Tibial nerve (tissue), 4 donors: ENCODE measurements around the gene NPB. TPM values are rescaled to one million over a fixed set of nuclear protein-coding genes. Genes with fewer than 3 reads are reported as not detected.
A peak's percentile ranks its signal among the peaks of the same experiment; 100 is the strongest.

Experiments
- DNase-seq, 2 donors: peaks; one replicate each; pipeline ENCODE4 v3.0.0-alpha.2; 2019; ENCODE audit warnings: low spot score in 2 of 2
- H3K27ac ChIP-seq, 4 donors: fragments of 200-600 bp; sonication (generic) in 3 of 4; one replicate each; pipeline ENCODE4 v1.5.1; 2017 to 2019; ENCODE audit warnings: mild to moderate bottlenecking in 1 of 4
- H3K27me3 ChIP-seq, 2 donors: fragments of 200-600 bp; sonication (generic) in 1 of 2; one replicate each; pipeline versions ENCODE4 v1.5.1 to v1.6.0; 2017 to 2019
- H3K36me3 ChIP-seq, 3 donors: fragments of 200-600 bp; sonication (generic); one replicate each; pipeline ENCODE4 v1.5.1; 2018 to 2019
- H3K4me1 ChIP-seq, 4 donors: fragments of 200-600 bp; sonication (generic) in 3 of 4; one replicate each; pipeline ENCODE4 v1.5.1; 2017 to 2019
- H3K4me3 ChIP-seq, 4 donors: fragments of 200-600 bp; sonication (generic) in 3 of 4; one replicate each; pipeline ENCODE4 v1.5.1; 2017 to 2019; ENCODE audit warnings: mild to moderate bottlenecking in 1 of 4, moderate library complexity in 1 of 4
- H3K9me3 ChIP-seq, 4 donors: fragments of 200-600 bp; sonication (generic) in 3 of 4; one replicate each; pipeline ENCODE4 v1.5.1; 2017 to 2019
- CTCF ChIP-seq, 5 experiments: fragments of 200-600 bp in 3 of 5; fragments of 450-650 bp in 2 of 5; sonication (generic) in 3 of 5; IDR thresholded peaks; one replicate each; pipeline ENCODE4 v1.5.1; 2016 to 2019; ENCODE audit warnings: antibody characterized with exemption in 5 of 5, mild to moderate bottlenecking in 3 of 5, moderate library complexity in 2 of 5
- EP300 ChIP-seq, 2 donors: sonication (generic); formaldehyde crosslinking; IDR thresholded peaks; one replicate each; pipeline ENCODE4 v1.6.1; 2017; ENCODE audit warnings: antibody characterized with exemption in 2 of 2, mild to moderate bottlenecking in 1 of 2
- POLR2A ChIP-seq, 2 donors: fragments of 450-650 bp; IDR thresholded peaks; one replicate each; pipeline ENCODE4 v1.6.1; 2017; ENCODE audit warnings: antibody characterized with exemption in 2 of 2, mild to moderate bottlenecking in 2 of 2, moderate library complexity in 2 of 2
- WGBS, 2 donors: methylation state at CpG; one replicate each; pipeline ENCODE4 v1.1.5; 2018; 5-methylcytosine and 5-hydroxymethylcytosine counted together
- total RNA-seq, 4 donors: library from RNA; depleted of rRNA; stranded (reverse); fragments of >200 nt; gene quantifications; one replicate each; pipeline ENCODE4 v1.1.0, GENCODE V29; 2016

The NPB gene
- total RNA-seq, 4 donors from 2014 or later: 4.2 to 8.7 (median 5.4) TPM; not detected in 1

DNA sequence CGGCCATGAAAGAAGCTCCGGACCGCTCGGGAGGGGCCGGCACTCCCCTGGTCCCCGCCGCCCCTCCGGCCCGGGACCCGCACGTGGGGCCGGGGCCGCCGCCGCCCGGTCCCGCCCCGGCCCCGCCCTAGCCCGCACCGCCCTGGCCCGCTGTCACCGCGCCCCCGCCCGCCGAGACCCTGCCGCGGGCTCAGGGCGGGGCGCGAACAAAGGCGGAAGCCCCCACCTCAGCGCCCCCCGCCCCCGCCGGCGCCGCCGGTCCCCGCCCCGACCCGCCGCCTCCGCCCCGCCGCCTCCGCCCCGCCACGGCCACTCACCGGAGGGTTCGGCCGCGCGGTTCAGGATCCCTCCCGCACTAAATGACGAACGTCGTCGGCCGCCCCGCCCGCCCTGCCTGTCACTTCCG, 31.1 kb upstream of the NPB start, which contains the start of gene ARHGDIA:
Gene ARHGDIA (minus strand): TSS at position 357 of the 406 bp plus-strand sequence. CDS start 1,407 bp downstream, outside the sequence.
- Histone ChIP-seq H3K4me1 (peaks cover 0 to 62% (median 40%) of the 10 kb centered on the region in 4 donors), H3K27ac (peak within 1 kb of the TSS; percentile 93 to 99 (median 98)), H3K4me3 (peak within 1 kb of the TSS; percentile 81 to 97 (median 92)), H3K27me3 (no peaks in the 10 kb centered on the region), H3K9me3 (no peaks in the 10 kb centered on the region), H3K36me3 (peaks cover 0 to 36% (median 17%) of the 10 kb centered on the region in 3 donors)
- no peak for DNase-seq
- TF ChIP-seq EP300 (IDR thresholded peaks at IDR 0.05): no peak
- TF ChIP-seq POLR2A (IDR thresholded peaks at IDR 0.05): no peak
- no peak for TF ChIP-seq CTCF (IDR thresholded peaks at IDR 0.05)
- WGBS, 2 donors: no CpG with 5 or more reads among the region's 64 CpGs

- peak; percentile 84 to 98 for TF ChIP-seq EP300 (IDR thresholded peaks at IDR 0.05)
- peak; percentile 45 to 72 (median 47) for TF ChIP-seq CTCF (IDR thresholded peaks at IDR 0.05)
- TF ChIP-seq POLR2A (IDR thresholded peaks at IDR 0.05): peak; percentile 97 to 98
- peak; percentile 90 to 92 for DNase-seq
- H3K4me3 ChIP-seq: peak overlapping the region; percentile 67 to 93 (median 86)
- no peaks in the 10 kb centered on the region for H3K9me3 ChIP-seq
- H3K27me3 ChIP-seq: no peaks in the 10 kb centered on the region
- H3K27ac ChIP-seq: peak overlapping the region; percentile 93 to 99 (median 98)
- peaks cover 0 to 30% (median 17%) of the 10 kb centered on the region in 3 donors for H3K36me3 ChIP-seq
- peaks cover 0 to 56% (median 40%) of the 10 kb centered on the region in 4 donors for H3K4me1 ChIP-seq
- WGBS, 2 donors: 0% methylated on average over 47 of the region's 86 CpGs; no CpG with 5 or more reads in 1 of the 2 donors
These were observed 30.4 kb upstream of the NPB start for GRCh38 chr17:81871387-81872230.

DNA sequence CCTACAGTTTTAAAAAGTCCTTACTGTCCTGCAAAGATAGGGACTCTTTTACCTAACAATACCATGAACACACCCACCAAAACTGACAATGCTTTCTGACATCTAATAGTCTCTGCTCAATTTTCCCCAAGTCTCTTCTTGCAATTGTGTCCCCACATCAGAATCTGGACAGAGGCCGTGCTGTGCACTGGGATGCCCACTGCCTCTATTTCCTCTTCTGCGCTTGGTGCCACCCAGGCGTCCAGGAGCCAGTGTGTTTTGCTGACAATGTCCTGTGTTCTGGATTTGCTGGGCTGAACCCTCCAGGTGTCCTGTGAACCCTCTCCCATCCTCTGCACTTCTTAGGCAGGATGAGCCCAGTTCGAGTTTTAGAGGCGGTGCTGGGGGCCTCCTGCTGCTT, 24.5 kb upstream of the NPB start:
- Histone ChIP-seq H3K27ac (no peak overlapping the region), H3K4me1 (peaks cover 0 to 13% (median 10%) of the 10 kb centered on the region in 4 donors), H3K9me3 (no peaks in the 10 kb centered on the region), H3K36me3 (peaks cover 0 to 36% (median 0%) of the 10 kb centered on the region in 3 donors), H3K27me3 (no peaks in the 10 kb centered on the region), H3K4me3 (no peak overlapping the region)
- TF ChIP-seq CTCF (IDR thresholded peaks at IDR 0.05): no peak
- no peak for TF ChIP-seq POLR2A (IDR thresholded peaks at IDR 0.05)
- TF ChIP-seq EP300 (IDR thresholded peaks at IDR 0.05): no peak
- 90 to 93% methylated on average over 5 of the region's 5 CpGs for WGBS, 2 donors
- no peak for DNase-seq

GRCh38 chr17:81878294-81878693, 23.7 kb upstream of the NPB start:
- Histone ChIP-seq H3K9me3 (no peaks in the 10 kb centered on the region), H3K4me1 (peaks cover 0 to 6% (median 3%) of the 10 kb centered on the region in 4 donors), H3K36me3 (peaks cover 0 to 44% (median 0%) of the 10 kb centered on the region in 3 donors), H3K27ac (no peak overlapping the region), H3K4me3 (no peak overlapping the region), H3K27me3 (no peaks in the 10 kb centered on the region)
- DNase-seq: no peak
- no peak for TF ChIP-seq EP300 (IDR thresholded peaks at IDR 0.05)
- WGBS, 2 donors: 89 to 94% methylated on average over 3 of the region's 3 CpGs

DNA sequence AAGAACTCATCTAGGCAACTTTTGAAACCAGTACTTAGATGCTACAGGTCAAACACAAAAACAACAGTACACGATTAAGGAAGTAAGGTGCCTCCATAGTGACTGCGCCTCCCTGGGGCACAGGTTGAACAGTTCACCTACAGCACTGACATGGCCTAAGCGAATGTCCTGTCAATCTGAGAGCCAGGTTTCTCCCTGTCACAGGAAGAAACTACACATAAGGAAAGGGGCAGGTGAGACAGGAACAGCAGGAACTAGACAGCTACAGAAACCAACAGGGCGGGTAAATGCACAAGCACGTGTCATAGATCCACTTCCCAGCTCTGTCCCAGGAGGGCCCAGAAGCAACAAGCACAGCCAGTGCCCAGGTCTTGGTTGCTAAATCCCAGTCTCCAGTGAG, 22.9 kb upstream of the NPB start:
- 86 to 90% methylated on average over 5 of the region's 5 CpGs for WGBS, 2 donors
- no peak overlapping the region for H3K27ac ChIP-seq
- TF ChIP-seq POLR2A (IDR thresholded peaks at IDR 0.05) (no peak), EP300 (IDR thresholded peaks at IDR 0.05) (no peak), CTCF (IDR thresholded peaks at IDR 0.05) (no peak)
- no peak for DNase-seq
- H3K27me3 ChIP-seq: no peaks in the 10 kb centered on the region
- peaks cover 0 to 52% (median 0%) of the 10 kb centered on the region in 3 donors for H3K36me3 ChIP-seq
- H3K4me1 ChIP-seq: no peaks in the 10 kb centered on the region
- H3K4me3 ChIP-seq: no peak overlapping the region
- H3K9me3 ChIP-seq: no peaks in the 10 kb centered on the region
